Sigmoid colon (tissue), 4 donors: ENCODE results near the gene DCHS2.

Source experiments
- CTCF ChIP-seq, 4 experiments: fragments of 450-650 bp in 3 of 4; fragments of 200-600 bp in 1 of 4; IDR thresholded peaks; one replicate each; pipeline ENCODE4 v1.5.1; 2016 to 2019; ENCODE audit warnings: antibody characterized with exemption in 4 of 4, mild to moderate bottlenecking in 3 of 4, moderate library complexity in 2 of 4
- EP300 ChIP-seq, 4 donors: sonication (generic); formaldehyde crosslinking; IDR thresholded peaks; one replicate each; pipeline ENCODE4 v1.6.1; 2017; ENCODE audit warnings: antibody characterized with exemption in 4 of 4
- POLR2A ChIP-seq, 2 donors: fragments of 450-650 bp; IDR thresholded peaks; one replicate each; pipeline ENCODE4 v1.6.1; 2016; ENCODE audit warnings: antibody characterized with exemption in 2 of 2, mild to moderate bottlenecking in 2 of 2, moderate library complexity in 2 of 2

GRCh38 chr4:154186035-154186434 is 305.6 kb downstream of the DCHS2 start:
- TF ChIP-seq POLR2A (IDR thresholded peaks at IDR 0.05), result no peak
- no peak for TF ChIP-seq CTCF (IDR thresholded peaks at IDR 0.05)
- no peak for TF ChIP-seq EP300 (IDR thresholded peaks at IDR 0.05)
